Vagina (tissue), 2 donors: ENCODE results near the gene ARMC3. TPM values are rescaled to one million over a fixed set of nuclear protein-coding genes. Genes with fewer than 3 reads are reported as not detected.
A peak's percentile ranks its signal among the peaks of the same experiment; 100 is the strongest.
"Not testable (repeated sequence)": the region's sequence is repeated elsewhere in the genome, so short reads cannot be mapped to it uniquely, and the experiment has no call there.

Experiments used
- DNase-seq, 2 donors: peaks; one replicate each; pipeline ENCODE4 v3.0.0-alpha.2; 2017; ENCODE audit errors: extremely low spot score in 2 of 2
- H3K27ac ChIP-seq: fragments of 200-600 bp; sonication (generic); one replicate; pipeline ENCODE4 v1.5.1; 2019
- H3K27me3 ChIP-seq: fragments of 200-600 bp; sonication (generic); one replicate; pipeline ENCODE4 v1.5.1; 2019
- H3K36me3 ChIP-seq, 2 donors: fragments of 200-600 bp; sonication (generic); one replicate each; pipeline ENCODE4 v1.5.1; 2017 to 2019
- H3K4me1 ChIP-seq: fragments of 200-600 bp; sonication (generic); one replicate; pipeline ENCODE4 v1.5.1; 2019
- H3K4me3 ChIP-seq, 2 donors: fragments of 200-600 bp; sonication (generic); 1 replicate in 1 of 2; 2 replicates in 1 of 2; pipeline ENCODE4 v1.5.1; 2016 to 2019
- H3K9me3 ChIP-seq: fragments of 200-600 bp; sonication (generic); one replicate; pipeline ENCODE4 v1.5.1; 2019
- CTCF ChIP-seq, 3 experiments: fragments of 450-650 bp in 2 of 3; fragments of 200-600 bp in 1 of 3; sonication (generic) in 1 of 3; IDR thresholded peaks; one replicate each; pipeline ENCODE4 v1.5.1; 2017 to 2019; ENCODE audit warnings: antibody characterized with exemption in 3 of 3, mild to moderate bottlenecking in 2 of 3, moderate library complexity in 2 of 3
- POLR2A ChIP-seq, 2 donors: fragments of 450-650 bp; IDR thresholded peaks; one replicate each; pipeline ENCODE4 v1.6.1; 2017; ENCODE audit warnings: antibody characterized with exemption in 2 of 2, mild to moderate bottlenecking in 2 of 2, moderate library complexity in 2 of 2
- POLR2AphosphoS5 ChIP-seq, 2 donors: sonication (generic); formaldehyde crosslinking; IDR thresholded peaks; one replicate each; pipeline ENCODE4 v1.9.0; 2017; ENCODE audit warnings: antibody characterized with exemption in 2 of 2, mild to moderate bottlenecking in 2 of 2, low read depth in 1 of 2; ENCODE audit not compliant: insufficient read depth in 1 of 2
- intact Hi-C: fragments of 100-400 bp; cut with DNase I; formaldehyde crosslinking; loops from one replicate; pipeline ENCODE4 v1.15.1; 2023
- total RNA-seq: library from RNA; depleted of rRNA; stranded (reverse); fragments of >200 nt; gene quantifications from one replicate; pipeline ENCODE4 v1.2.3, GENCODE V29; 2016

ARMC3 gene
- total RNA-seq, 1 donor from 2014 or later, result not detected

DNA sequence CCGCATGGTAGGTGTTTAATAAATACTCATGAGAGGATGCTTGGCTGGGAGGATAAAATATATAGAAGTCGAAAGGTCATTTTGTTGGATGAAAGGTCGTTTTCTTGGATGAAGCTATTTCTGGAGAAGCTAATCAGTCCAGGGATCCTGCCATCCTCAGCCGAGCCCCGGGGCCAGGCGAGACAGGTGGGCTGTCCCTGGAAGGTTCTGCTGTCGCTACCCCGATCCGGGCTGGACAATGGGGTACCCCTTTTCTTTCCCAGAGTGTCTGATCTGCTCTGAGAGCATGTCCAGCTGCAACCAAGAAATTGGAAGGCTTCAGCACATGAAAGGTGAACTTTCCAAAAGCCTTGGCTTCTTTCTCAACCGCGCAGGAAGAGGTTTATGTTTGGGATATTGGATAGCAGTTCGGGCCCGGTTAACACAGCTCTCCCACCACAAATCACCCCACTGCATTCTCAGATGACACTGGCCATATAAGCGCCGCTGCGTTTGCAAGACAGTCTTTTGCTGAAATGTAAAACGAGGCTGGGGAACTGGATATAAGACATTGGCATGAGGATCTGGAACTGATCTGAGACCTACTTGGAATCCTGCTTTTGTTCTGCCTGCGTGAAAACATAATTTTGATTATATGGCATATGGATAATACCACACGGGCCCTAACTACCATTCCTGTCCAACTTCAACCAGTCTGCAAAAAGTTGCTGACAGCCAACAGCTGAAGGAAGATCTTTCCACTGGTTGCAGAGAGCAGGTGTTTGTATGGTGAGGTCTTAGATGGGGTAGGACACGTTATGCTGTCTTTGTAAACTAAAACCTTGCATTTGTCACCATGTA is 136.3 kb downstream of the ARMC3 start:
- no peaks in the 10 kb centered on the region for H3K9me3 ChIP-seq
- intact Hi-C loops, result no loop called here
- H3K27me3 ChIP-seq, result no peaks in the 10 kb centered on the region
- DNase-seq, result no peak
- H3K36me3 ChIP-seq, result no peaks in the 10 kb centered on the region
- no peak overlapping the region for H3K27ac ChIP-seq
- no peak overlapping the region for H3K4me3 ChIP-seq
- no peak for TF ChIP-seq POLR2A (IDR thresholded peaks at IDR 0.05)
- no peak for TF ChIP-seq CTCF (IDR thresholded peaks at IDR 0.05)
- TF ChIP-seq POLR2AphosphoS5 (IDR thresholded peaks at IDR 0.05; ENCODE audit: insufficient read depth in 1 of 2, low read depth in 1 of 2), result no peak
- peaks cover 10% of the 10 kb centered on the region for H3K4me1 ChIP-seq

DNA sequence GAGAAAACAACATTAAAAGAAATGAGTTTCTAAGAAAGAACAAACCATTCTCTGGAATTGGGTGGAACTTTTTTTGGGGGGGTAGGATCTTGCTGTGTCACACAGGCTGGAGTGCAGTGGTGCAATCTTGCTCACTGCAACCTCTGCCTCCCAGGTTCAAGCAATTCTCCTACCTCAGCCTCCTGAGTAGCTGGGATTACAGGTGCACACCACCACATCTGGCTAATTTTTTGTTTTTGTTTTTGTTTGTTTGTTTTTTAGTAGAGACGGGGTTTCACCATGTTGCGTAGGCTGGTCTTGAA is 136.9 kb downstream of the ARMC3 start:
- intact Hi-C loops, result not testable (repeated sequence)

DNA sequence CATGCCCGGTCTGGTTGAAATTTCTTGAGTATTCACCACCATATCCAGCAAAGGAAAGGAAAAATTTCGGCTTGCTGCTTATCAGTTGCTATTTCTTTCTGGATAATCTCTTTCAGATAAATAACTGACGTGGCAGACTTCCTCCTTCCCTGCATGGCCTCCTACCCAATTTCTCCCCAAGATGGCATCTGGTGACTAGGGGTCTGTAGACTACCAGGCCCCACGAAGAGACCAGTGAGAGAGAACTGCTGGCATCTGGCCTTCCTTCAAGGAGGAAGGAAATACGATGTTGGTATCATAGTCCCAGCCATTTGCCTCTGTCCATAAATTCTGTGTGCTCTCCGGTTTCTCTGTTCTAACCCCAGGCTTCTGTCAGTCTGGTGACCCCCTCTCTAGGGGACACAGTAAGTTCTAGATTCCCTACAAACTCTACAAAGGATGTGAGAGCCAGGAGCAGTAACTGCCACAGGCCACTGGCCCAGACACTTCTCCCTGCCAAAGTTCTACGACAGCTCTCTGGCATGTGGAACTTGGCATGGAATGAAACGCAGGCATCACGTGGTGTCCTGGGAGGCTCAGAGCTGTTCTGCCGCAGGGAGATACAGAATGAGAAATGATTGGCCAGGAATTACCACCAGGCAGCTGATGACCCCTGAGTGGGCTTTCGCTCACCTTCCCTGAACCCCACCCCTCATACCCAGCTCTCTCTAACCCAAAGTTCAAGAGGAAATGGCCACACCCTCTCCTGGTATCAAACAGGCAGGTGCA is 137.5 kb downstream of the ARMC3 start:
- intact Hi-C loops, result no loop called here
- Histone ChIP-seq H3K27me3 (no peaks in the 10 kb centered on the region), H3K4me1 (peaks cover 10% of the 10 kb centered on the region), H3K27ac (no peak overlapping the region), H3K9me3 (no peaks in the 10 kb centered on the region), H3K36me3 (no peaks in the 10 kb centered on the region), H3K4me3 (no peak overlapping the region)
- no peak for DNase-seq
- TF ChIP-seq CTCF (IDR thresholded peaks at IDR 0.05) (no peak), POLR2AphosphoS5 (IDR thresholded peaks at IDR 0.05; ENCODE audit: insufficient read depth in 1 of 2, low read depth in 1 of 2) (peak in 1 of 2 donors; percentile 52), POLR2A (IDR thresholded peaks at IDR 0.05) (no peak)

More for the DNA sequence above, 136.9 kb downstream of the ARMC3 start:
- not testable (repeated sequence) for H3K4me3 ChIP-seq, DNase-seq, H3K27ac ChIP-seq, H3K9me3 ChIP-seq, H3K4me1 ChIP-seq, H3K27me3 ChIP-seq, H3K36me3 ChIP-seq

- Histone ChIP-seq H3K27ac (no peak overlapping the region), H3K4me3 (no peak overlapping the region), H3K27me3 (no peaks in the 10 kb centered on the region), H3K4me1 (peaks cover 10% of the 10 kb centered on the region), H3K36me3 (no peaks in the 10 kb centered on the region), H3K9me3 (no peaks in the 10 kb centered on the region)
- intact Hi-C loops, result no loop called here
- TF ChIP-seq POLR2AphosphoS5 (IDR thresholded peaks at IDR 0.05; ENCODE audit: insufficient read depth in 1 of 2, low read depth in 1 of 2) (no peak), CTCF (IDR thresholded peaks at IDR 0.05) (no peak), POLR2A (IDR thresholded peaks at IDR 0.05) (no peak)
- no peak for DNase-seq
Observed at GRCh38 chr10:23067337-23067736, 139.5 kb downstream of the ARMC3 start.

- Histone ChIP-seq H3K27me3 (no peaks in the 10 kb centered on the region), H3K27ac (no peak overlapping the region), H3K4me1 (peaks cover 10% of the 10 kb centered on the region), H3K9me3 (no peaks in the 10 kb centered on the region), H3K36me3 (no peaks in the 10 kb centered on the region), H3K4me3 (no peak overlapping the region)
- TF ChIP-seq CTCF (IDR thresholded peaks at IDR 0.05) (peak in 2 of 3 experiments; percentile 25 to 60), POLR2A (IDR thresholded peaks at IDR 0.05) (no peak), POLR2AphosphoS5 (IDR thresholded peaks at IDR 0.05; ENCODE audit: insufficient read depth in 1 of 2, low read depth in 1 of 2) (no peak)
- DNase-seq, result no peak
- intact Hi-C loops, result no loop called here
Observed at GRCh38 chr10:23067939-23068775, 140.3 kb downstream of the ARMC3 start.
